ENCODE measurements around the gene GREB1L. TPM values are rescaled to one million over a fixed set of nuclear protein-coding genes. Genes with fewer than 3 reads are reported as not detected.

The GREB1L gene
- total RNA-seq, 4 donors from 2014 or later, result 6.2 to 14.9 (median 10.4) TPM

DNA sequence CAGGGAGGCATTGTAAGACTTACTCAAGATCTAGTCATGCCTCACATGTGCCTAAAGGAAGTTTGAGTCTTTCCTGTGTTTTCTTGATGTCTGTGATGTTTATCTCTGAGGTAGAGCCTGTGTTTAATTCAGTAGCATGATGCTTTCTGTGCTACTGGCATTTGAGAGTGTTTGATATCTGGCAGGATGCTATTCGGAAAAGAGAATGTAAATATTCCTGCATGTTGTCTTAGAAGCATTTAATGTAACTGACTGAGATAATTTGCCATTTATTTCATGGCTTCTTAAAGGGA, 58.8 kb downstream of the GREB1L start:
- Histone ChIP-seq H3K36me3 (no peaks in the 10 kb centered on the region), H3K9me3 (no peaks in the 10 kb centered on the region), H3K4me3 (no peak overlapping the region), H3K4me1 (no peaks in the 10 kb centered on the region), H3K27me3 (no peaks in the 10 kb centered on the region), H3K27ac (no peak overlapping the region)
- no peak for ATAC-seq
- TF ChIP-seq, protein P1, sequence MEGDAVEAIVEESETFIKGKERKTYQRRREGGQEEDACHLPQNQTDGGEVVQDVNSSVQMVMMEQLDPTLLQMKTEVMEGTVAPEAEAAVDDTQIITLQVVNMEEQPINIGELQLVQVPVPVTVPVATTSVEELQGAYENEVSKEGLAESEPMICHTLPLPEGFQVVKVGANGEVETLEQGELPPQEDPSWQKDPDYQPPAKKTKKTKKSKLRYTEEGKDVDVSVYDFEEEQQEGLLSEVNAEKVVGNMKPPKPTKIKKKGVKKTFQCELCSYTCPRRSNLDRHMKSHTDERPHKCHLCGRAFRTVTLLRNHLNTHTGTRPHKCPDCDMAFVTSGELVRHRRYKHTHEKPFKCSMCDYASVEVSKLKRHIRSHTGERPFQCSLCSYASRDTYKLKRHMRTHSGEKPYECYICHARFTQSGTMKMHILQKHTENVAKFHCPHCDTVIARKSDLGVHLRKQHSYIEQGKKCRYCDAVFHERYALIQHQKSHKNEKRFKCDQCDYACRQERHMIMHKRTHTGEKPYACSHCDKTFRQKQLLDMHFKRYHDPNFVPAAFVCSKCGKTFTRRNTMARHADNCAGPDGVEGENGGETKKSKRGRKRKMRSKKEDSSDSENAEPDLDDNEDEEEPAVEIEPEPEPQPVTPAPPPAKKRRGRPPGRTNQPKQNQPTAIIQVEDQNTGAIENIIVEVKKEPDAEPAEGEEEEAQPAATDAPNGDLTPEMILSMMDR (IDR thresholded peaks at IDR 0.05), result no peak
- no peak for TF ChIP-seq POLR2A (IDR thresholded peaks at IDR 0.05)
- no peak for TF ChIP-seq EP300 (IDR thresholded peaks at IDR 0.05)
- no peak for TF ChIP-seq POLR2AphosphoS5 (IDR thresholded peaks at IDR 0.05)
- 0 to 20% methylated on average over 1 of the region's 1 CpG for WGBS, 2 donors (ENCODE audit: low coverage in 1 of 2)

GRCh38 chr18:21303445-21303844, 61.4 kb downstream of the GREB1L start:
- Histone ChIP-seq H3K27ac (no peak overlapping the region), H3K9me3 (no peaks in the 10 kb centered on the region), H3K27me3 (no peaks in the 10 kb centered on the region), H3K4me3 (no peak overlapping the region), H3K4me1 (no peaks in the 10 kb centered on the region), H3K36me3 (no peaks in the 10 kb centered on the region)
- TF ChIP-seq, protein P1 (IDR thresholded peaks at IDR 0.05), result no peak
- TF ChIP-seq POLR2AphosphoS5 (IDR thresholded peaks at IDR 0.05) (no peak), EP300 (IDR thresholded peaks at IDR 0.05) (no peak), POLR2A (IDR thresholded peaks at IDR 0.05) (no peak)
- no peak for ATAC-seq
- 53% methylated on average over 5 of the region's 5 CpGs for WGBS, 2 donors (ENCODE audit: low coverage in 1 of 2)

DNA sequence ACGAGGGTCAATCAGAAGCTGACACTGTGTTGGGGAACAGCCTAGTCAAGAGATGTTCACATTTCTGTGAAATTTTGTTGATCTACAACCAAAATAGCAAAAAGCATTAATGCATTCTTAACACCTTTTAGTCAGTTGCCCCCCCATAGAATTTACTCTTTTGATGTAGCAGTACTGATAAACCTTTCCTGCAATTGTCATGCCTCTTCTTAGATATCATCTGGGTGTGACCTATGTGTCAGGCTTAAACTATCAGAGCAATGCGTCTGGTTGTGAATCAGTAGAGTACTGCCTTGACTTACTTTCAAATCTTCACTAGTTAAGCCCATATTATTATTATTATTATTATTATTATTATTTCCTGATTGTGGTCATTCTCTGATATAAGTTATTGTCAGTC, 61.9 kb downstream of the GREB1L start:
- no peaks in the 10 kb centered on the region for H3K4me1 ChIP-seq
- no peaks in the 10 kb centered on the region for H3K36me3 ChIP-seq
- H3K9me3 ChIP-seq, result no peaks in the 10 kb centered on the region
- H3K27me3 ChIP-seq, result no peaks in the 10 kb centered on the region
- no peak for ATAC-seq
- WGBS, 2 donors (ENCODE audit: low coverage in 1 of 2), result 44 to 80% methylated on average over 2 of the region's 2 CpGs
- H3K4me3 ChIP-seq, result no peak overlapping the region
- no peak overlapping the region for H3K27ac ChIP-seq
- no peak for TF ChIP-seq POLR2AphosphoS5 (IDR thresholded peaks at IDR 0.05)
- no peak for TF ChIP-seq EP300 (IDR thresholded peaks at IDR 0.05)
- no peak for TF ChIP-seq POLR2A (IDR thresholded peaks at IDR 0.05)
- TF ChIP-seq, protein P1 (IDR thresholded peaks at IDR 0.05), result no peak

DNA sequence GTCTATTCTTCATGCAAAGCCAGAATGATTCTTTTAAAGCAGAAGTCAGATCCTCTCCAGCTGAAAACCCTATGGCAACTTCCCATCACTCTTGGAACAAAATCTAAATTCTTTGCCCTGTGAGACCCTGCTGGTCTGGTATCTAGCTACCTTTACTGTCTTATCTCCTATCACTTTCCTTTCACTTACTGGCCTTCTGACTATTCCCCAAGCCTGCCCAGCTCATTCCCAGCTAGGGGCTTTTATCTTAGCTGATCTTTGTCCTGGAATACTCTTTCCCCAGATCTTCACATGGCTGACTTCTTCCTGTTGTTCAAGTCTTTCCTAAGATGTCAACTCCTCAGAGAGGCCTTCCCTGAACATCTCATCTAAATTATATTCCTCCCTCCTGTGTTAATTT, 63.6 kb downstream of the GREB1L start:
- TF ChIP-seq POLR2AphosphoS5 (IDR thresholded peaks at IDR 0.05) (no peak), POLR2A (IDR thresholded peaks at IDR 0.05) (no peak), EP300 (IDR thresholded peaks at IDR 0.05) (no peak)
- TF ChIP-seq, protein P1 (IDR thresholded peaks at IDR 0.05), result no peak
- no peak overlapping the region for H3K27ac ChIP-seq
- H3K9me3 ChIP-seq, result no peaks in the 10 kb centered on the region
- H3K36me3 ChIP-seq, result no peaks in the 10 kb centered on the region
- no peak for ATAC-seq
- H3K4me3 ChIP-seq, result no peak overlapping the region
- H3K27me3 ChIP-seq, result no peaks in the 10 kb centered on the region
- no peaks in the 10 kb centered on the region for H3K4me1 ChIP-seq

GRCh38 chr18:21306368-21306767, 64.3 kb downstream of the GREB1L start:
- no peaks in the 10 kb centered on the region for H3K9me3 ChIP-seq
- WGBS, 2 donors (ENCODE audit: low coverage in 1 of 2), result 28 to 56% methylated on average over 2 of the region's 2 CpGs
- no peaks in the 10 kb centered on the region for H3K36me3 ChIP-seq
- no peak overlapping the region for H3K27ac ChIP-seq
- H3K4me3 ChIP-seq, result no peak overlapping the region
- H3K4me1 ChIP-seq, result no peaks in the 10 kb centered on the region
- no peak for ATAC-seq
- no peaks in the 10 kb centered on the region for H3K27me3 ChIP-seq
- no peak for TF ChIP-seq POLR2AphosphoS5 (IDR thresholded peaks at IDR 0.05)
- TF ChIP-seq, protein P1 (IDR thresholded peaks at IDR 0.05), result no peak
- no peak for TF ChIP-seq POLR2A (IDR thresholded peaks at IDR 0.05)
- TF ChIP-seq EP300 (IDR thresholded peaks at IDR 0.05), result no peak
